Measurements from ENCODE around the gene TFCP2. TPM values are rescaled to one million over a fixed set of nuclear protein-coding genes. Genes with fewer than 3 reads are reported as not detected.
A peak's percentile ranks its signal among the peaks of the same experiment; 100 is the strongest.

Gene TFCP2
- total RNA-seq, 6 experiments from 2014 or later, result 6.3 to 9.4 (median 7.3) TPM

- no peak for DNase-seq
- intact Hi-C loops (cut with DNase I), result no loop called here
Measured at GRCh38 chr12:51171884-51172514, 936 bp downstream of the TFCP2 start.

GRCh38 chr12:51163795-51164194 is 9.1 kb downstream of the TFCP2 start:
- no peak for TF ChIP-seq POLR2A (IDR thresholded peaks at IDR 0.05)
- TF ChIP-seq, protein P1, sequence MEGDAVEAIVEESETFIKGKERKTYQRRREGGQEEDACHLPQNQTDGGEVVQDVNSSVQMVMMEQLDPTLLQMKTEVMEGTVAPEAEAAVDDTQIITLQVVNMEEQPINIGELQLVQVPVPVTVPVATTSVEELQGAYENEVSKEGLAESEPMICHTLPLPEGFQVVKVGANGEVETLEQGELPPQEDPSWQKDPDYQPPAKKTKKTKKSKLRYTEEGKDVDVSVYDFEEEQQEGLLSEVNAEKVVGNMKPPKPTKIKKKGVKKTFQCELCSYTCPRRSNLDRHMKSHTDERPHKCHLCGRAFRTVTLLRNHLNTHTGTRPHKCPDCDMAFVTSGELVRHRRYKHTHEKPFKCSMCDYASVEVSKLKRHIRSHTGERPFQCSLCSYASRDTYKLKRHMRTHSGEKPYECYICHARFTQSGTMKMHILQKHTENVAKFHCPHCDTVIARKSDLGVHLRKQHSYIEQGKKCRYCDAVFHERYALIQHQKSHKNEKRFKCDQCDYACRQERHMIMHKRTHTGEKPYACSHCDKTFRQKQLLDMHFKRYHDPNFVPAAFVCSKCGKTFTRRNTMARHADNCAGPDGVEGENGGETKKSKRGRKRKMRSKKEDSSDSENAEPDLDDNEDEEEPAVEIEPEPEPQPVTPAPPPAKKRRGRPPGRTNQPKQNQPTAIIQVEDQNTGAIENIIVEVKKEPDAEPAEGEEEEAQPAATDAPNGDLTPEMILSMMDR (IDR thresholded peaks at IDR 0.05), result no peak
- WGBS (ENCODE audit: insufficient coverage, low coverage, low lambda C conversion rate, missing lambda C conversion rate), result 56% methylated on average over 3 of the region's 3 CpGs

More at GRCh38 chr12:51171884-51172514, 936 bp downstream of the TFCP2 start:
- H3K4me3 ChIP-seq, result peak overlapping the region; percentile 65 to 72 (median 66)
- peaks cover 0 to 5% (median 2%) of the 10 kb centered on the region in 4 donors for H3K4me1 ChIP-seq
- H3K36me3 ChIP-seq, result no peaks in the 10 kb centered on the region
- peak; percentile 5 to 19 (median 11) for ATAC-seq
- no peak for TF ChIP-seq POLR2A (IDR thresholded peaks at IDR 0.05)
- TF ChIP-seq, protein P1 (IDR thresholded peaks at IDR 0.05), result no peak
- H3K27me3 ChIP-seq, result no peaks in the 10 kb centered on the region
- peak overlapping the region; percentile 94 to 100 (median 95) for H3K27ac ChIP-seq
- 6% methylated on average over 16 of the region's 16 CpGs for WGBS (ENCODE audit: insufficient coverage, low coverage, low lambda C conversion rate, missing lambda C conversion rate)
- H3K9me3 ChIP-seq, result no peaks in the 10 kb centered on the region

GRCh38 chr12:51162217-51162616 is 10.7 kb downstream of the TFCP2 start:
- no peak overlapping the region for H3K4me3 ChIP-seq
- H3K27me3 ChIP-seq, result no peaks in the 10 kb centered on the region
- H3K9me3 ChIP-seq, result no peaks in the 10 kb centered on the region
- intact Hi-C loops (cut with DNase I), result no loop called here
- no peaks in the 10 kb centered on the region for H3K4me1 ChIP-seq
- no CpG with 5 or more reads among the region's 6 CpGs for WGBS (ENCODE audit: insufficient coverage, low coverage, low lambda C conversion rate, missing lambda C conversion rate)
- H3K36me3 ChIP-seq, result no peaks in the 10 kb centered on the region
- no peak overlapping the region for H3K27ac ChIP-seq
- no peak for DNase-seq
- TF ChIP-seq POLR2A (IDR thresholded peaks at IDR 0.05), result no peak
- TF ChIP-seq, protein P1 (IDR thresholded peaks at IDR 0.05), result no peak
- no peak for ATAC-seq

More at GRCh38 chr12:51163795-51164194, 9.1 kb downstream of the TFCP2 start:
- Histone ChIP-seq H3K27me3 (no peaks in the 10 kb centered on the region), H3K36me3 (no peaks in the 10 kb centered on the region), H3K4me3 (no peak overlapping the region), H3K27ac (no peak overlapping the region), H3K9me3 (no peaks in the 10 kb centered on the region), H3K4me1 (no peaks in the 10 kb centered on the region)
- intact Hi-C loops (cut with DNase I), result no loop called here
- DNase-seq (no peak), ATAC-seq (no peak)

DNA sequence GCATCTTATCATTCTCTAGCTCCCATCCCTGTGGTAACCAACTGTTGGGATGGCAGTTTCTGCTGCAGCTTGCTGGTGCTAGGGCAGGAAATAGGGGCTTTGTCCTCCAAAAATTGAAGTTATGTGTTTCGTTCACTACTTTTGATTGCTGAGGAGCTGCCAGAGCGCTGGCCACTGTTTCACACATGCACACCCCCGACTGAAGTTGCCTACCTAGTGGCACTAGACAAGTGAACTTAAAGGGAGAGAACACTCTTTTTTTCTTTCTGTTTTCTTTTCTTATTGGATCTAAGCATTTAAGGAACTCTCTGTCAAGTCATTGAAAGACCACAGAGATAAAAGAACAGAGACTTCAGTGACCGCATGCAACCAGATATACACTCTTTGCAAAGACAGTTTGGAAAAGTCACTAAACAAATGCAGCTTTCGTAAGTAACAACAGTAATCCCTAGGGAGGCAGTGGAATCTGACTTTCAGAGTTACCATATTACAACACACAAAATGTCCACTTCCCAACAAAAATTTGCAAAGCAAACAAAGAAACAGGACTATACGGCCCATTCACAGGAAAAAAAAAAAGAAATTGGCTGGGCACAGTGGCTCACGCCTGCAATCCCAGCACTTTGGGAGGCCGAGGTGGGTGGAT is 12.0 kb downstream of the TFCP2 start:
- Histone ChIP-seq H3K4me1 (no peaks in the 10 kb centered on the region), H3K27me3 (no peaks in the 10 kb centered on the region), H3K27ac (no peak overlapping the region), H3K9me3 (no peaks in the 10 kb centered on the region), H3K36me3 (no peaks in the 10 kb centered on the region), H3K4me3 (no peak overlapping the region)
- WGBS (ENCODE audit: insufficient coverage, low coverage, low lambda C conversion rate, missing lambda C conversion rate), result 74% methylated on average over 6 of the region's 8 CpGs
- no peak for TF ChIP-seq POLR2A (IDR thresholded peaks at IDR 0.05)
- TF ChIP-seq, protein P1 (IDR thresholded peaks at IDR 0.05), result no peak
- ATAC-seq (peak in 1 of 4 donors; percentile 53), DNase-seq (no peak)
- intact Hi-C loops (cut with DNase I), result no loop called here

Measured in right lobe of liver (tissue), 6 donors.